GM21390 (cell line): Measurements from ENCODE around the gene OPRL1.

Experiments
- ATAC-seq: cut with Tn5 transposase; IDR thresholded peaks from one replicate; pipeline ENCODE4 v1.9.1; 2021; ENCODE audit not compliant: unreplicated experiment

The OPRL1 gene

DNA sequence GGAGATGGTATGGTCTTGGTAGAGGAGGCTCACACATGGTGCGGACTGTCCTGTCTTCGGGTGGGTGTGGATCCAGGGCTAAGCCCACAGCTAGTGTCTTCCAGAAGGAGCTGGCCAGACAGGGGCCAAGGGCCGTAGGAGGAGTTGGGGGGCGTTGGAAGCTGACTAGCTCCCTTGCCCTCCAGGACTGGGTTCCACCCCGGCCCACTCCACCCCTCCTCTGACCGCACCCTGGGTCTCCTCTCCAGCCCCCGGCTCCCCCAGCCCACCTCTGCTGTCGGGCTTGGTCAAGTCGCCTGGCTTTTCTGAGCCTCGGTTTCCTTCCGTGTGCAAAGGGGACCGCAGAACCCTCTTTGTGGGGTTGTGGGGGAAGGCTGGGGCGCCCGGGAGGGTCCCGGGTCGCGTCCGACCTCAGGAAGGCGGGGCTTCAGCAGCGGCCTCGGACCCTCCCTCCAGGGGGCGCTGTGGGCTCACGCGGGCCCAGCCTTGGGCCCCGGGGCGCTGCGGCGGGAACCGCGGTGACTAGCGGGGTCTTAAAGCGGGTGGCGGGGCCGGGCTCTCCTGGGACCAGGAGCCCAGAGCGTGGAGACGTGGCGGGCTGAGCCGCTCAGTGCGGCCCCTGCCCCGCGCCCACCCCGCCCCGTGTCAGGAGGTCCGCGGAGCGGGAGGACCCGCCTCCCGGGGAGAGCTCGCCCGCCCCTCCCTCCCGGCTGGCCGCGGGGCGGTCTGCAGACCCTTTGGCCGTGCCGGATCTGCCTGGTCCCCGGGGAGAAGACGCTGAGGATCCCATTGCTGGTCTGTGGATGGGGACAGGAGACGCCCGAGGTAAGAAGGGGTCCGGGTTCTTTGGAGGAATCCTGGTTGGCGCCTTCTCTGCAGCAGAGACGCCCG, 22.1 kb downstream of the OPRL1 start:
- ATAC-seq, result no peak

- no peak for ATAC-seq
Measured at GRCh38 chr20:64102647-64103354, 22.9 kb downstream of the OPRL1 start.

- no peak for ATAC-seq
Measured at GRCh38 chr20:64103871-64104666, 24.2 kb downstream of the OPRL1 start.

- no peak for ATAC-seq
Measured at GRCh38 chr20:64104667-64105451, 25.0 kb downstream of the OPRL1 start.

DNA sequence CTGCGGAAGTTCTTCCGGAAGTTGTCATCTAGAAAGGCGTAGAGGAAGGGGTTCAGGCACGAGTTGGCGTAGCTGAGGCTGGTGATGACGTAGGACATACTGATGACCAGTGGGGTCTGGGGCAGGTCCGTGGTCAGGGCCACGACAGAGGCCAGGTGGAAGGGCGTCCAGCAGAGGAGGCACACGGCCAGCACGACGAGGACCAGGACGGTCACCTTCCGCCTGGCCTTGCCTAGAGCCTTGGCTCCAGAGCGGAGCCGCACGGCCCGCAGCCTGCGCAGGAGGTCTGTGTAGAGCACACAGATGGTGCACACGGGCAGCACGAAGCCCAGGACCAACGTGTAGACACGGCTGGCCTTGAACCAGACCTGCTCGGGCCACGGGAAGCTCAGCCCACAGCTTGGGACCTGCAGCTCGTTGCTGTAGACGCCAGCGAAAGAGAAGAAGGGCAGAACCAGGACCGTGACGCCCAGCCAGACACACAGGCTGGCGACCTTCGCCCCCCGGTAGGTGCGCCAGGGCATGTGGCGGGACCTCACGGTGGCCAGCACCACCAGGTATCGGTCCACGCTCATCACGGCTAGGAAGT, 26.1 kb downstream of the OPRL1 start:
- ATAC-seq, result no peak

DNA sequence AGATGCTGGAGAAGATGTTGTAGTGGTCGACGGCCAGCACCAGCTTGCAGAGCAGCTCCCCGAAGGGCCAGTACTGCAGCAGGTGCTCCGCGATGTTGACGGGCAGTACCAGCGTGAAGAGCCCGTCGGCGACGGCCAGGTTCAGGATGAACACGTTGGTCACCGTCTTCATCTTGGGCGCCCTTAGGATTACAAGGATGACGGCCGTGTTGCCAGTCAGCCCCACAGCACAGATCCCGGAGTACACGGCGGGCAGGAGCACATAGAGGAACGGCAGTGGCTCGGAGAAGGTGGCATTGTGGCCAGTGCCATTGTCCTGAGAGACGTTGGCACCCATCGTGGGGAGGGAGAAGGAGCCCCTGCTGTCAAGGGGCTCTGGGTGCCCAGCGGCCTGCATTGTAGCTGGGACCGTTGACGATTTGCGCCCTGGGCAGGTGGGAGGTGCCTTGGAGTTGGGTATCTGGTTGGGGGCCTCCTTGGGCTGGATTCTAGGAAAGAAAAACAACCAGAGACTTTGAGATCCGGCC, 26.6 kb downstream of the OPRL1 start:
- no peak for ATAC-seq

GRCh38 chr20:64106981-64107735, 27.3 kb downstream of the OPRL1 start, which contains the start of gene NPBWR2:
NPBWR2 (minus strand) TSS chr20:64107565; CDS start chr20:64106831, 734 bp downstream.
- ATAC-seq, result no peak

GRCh38 chr20:64107736-64108457, 28.0 kb downstream of the OPRL1 start:
- ATAC-seq, result no peak

GRCh38 chr20:64108731-64109681, 29.1 kb downstream of the OPRL1 start:
- ATAC-seq, result no peak

DNA sequence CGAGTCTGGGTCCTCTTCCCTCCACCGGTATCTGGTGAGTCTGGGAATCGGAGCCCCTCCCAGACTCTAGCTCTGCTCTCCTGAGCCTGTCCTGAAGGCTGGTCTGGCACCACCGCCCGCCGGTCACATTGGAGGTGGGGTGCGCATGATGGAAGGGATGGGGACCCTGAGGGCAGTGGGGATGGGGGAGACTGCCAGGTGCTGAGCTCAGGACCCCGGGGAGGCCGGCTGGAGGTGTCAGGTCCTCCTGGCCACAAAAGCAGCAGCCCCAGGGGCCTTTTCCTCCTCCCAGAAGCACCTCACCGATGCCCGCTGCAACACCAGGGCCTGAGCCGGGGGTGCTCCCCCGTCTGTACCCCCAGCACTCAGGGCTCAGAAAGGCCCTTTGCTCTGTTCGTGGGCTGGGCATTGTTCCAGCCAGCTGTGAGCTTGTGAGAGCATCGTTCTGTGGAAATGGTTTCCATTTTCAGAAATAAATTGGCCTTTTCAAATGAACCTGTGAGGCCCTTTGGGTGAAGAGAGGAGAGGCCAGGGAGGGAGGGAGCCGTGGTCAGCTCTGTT, 30.0 kb downstream of the OPRL1 start:
- no peak for ATAC-seq

- no peak for ATAC-seq
Measured at GRCh38 chr20:64110411-64111068, 30.7 kb downstream of the OPRL1 start.

GRCh38 chr20:64111841-64112641, 32.2 kb downstream of the OPRL1 start:
- ATAC-seq, result no peak

DNA sequence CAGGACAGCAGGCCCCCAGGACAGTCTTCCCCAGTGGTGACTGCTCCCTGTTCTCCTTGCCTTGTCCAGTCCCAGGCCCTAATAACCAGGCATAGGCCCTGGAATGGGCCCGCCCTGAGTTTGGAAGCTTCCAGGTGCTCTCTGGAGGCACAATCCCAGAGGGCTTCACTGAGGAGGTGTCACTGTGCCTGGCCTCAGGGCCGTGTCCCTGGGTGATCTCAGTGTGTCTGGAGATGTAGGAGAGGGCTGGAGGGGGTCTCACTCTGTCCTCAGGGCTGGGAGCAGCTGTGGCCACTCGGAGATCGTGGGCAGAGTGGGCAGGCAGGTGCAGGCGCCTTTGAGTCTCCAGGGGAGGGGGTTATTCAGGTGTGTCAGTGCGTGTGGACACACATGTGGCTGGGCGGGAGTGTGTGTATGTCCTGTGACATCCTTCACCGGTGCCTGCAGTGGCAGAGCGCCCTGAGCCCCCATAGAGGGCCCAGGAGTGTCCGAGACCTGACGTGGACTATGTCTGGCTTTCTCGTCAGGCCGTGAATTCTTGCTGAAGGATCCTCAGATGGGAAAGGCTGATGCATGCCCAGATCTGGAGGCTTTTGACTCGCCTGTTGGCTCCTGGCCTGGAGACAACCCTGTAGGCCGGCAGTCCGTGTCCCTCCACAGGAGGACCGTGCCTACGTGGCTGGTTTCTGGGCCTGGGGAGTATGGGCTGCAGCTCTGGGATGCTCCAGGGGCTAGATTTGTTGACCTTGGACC, 33.0 kb downstream of the OPRL1 start:
- ATAC-seq, result no peak

DNA sequence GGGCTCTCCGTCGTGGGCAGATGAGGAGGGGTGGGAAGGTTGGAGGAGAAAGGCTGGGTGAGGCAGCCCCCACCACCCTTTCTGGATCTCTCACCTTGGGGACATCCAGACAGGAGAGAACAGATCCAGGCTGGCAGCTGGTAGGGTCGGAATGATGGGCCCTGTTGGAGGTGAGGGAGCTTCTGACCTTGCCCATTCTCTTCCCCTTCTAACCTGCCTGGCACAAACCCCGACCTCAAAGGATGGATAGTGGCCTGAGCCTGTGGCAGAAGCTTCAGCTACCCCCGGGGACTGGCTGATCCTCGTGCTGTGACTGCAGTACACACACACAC, 33.5 kb downstream of the OPRL1 start:
- no peak for ATAC-seq

DNA sequence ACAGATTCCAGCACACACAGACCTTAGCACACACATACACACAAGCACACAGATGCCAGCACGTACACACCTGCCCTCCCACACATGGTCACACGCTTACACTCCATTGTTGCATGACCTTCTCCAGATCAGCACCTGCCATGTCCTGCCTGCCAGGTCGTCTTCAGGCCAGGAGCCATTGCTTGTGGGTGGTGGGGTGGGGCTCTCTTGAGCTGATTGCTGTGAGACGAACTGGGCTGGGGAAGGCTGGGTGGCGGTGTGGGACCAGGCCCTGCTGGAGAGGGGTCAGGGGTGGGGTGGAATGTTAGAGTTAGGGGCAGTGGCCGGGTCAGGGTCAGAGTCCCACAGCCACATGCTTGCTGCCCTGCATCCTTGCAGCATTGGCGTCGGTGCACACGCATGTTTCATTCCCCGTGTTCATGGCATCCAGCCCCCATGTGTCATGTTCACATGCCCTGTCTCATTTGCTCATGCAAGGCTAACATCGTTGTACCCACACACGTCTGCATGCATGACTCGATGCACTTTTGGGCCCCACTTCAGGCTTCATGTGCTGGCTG, 34.0 kb downstream of the OPRL1 start:
- no peak for ATAC-seq
